ENCODE results near the gene SMIM32.

GRCh38 chr5:136228136-136228757 is 35.3 kb upstream of the SMIM32 start:
- TF ChIP-seq CTCF (IDR thresholded peaks at IDR 0.05; ENCODE audit: insufficient read depth, low read length) (no peak), GABPA (IDR thresholded peaks at IDR 0.05; ENCODE audit: low read depth) (no peak), POLR2AphosphoS5 (IDR thresholded peaks at IDR 0.05; ENCODE audit: low read depth) (no peak)
- TF ChIP-seq, protein P1, sequence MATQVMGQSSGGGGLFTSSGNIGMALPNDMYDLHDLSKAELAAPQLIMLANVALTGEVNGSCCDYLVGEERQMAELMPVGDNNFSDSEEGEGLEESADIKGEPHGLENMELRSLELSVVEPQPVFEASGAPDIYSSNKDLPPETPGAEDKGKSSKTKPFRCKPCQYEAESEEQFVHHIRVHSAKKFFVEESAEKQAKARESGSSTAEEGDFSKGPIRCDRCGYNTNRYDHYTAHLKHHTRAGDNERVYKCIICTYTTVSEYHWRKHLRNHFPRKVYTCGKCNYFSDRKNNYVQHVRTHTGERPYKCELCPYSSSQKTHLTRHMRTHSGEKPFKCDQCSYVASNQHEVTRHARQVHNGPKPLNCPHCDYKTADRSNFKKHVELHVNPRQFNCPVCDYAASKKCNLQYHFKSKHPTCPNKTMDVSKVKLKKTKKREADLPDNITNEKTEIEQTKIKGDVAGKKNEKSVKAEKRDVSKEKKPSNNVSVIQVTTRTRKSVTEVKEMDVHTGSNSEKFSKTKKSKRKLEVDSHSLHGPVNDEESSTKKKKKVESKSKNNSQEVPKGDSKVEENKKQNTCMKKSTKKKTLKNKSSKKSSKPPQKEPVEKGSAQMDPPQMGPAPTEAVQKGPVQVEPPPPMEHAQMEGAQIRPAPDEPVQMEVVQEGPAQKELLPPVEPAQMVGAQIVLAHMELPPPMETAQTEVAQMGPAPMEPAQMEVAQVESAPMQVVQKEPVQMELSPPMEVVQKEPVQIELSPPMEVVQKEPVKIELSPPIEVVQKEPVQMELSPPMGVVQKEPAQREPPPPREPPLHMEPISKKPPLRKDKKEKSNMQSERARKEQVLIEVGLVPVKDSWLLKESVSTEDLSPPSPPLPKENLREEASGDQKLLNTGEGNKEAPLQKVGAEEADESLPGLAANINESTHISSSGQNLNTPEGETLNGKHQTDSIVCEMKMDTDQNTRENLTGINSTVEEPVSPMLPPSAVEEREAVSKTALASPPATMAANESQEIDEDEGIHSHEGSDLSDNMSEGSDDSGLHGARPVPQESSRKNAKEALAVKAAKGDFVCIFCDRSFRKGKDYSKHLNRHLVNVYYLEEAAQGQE (IDR thresholded peaks at IDR 0.05; ENCODE audit: insufficient replicate concordance, low read depth): no peak
